HG03135 (cell line): ENCODE data around the gene IFT20.
"Not testable (repeated sequence)": the region's sequence is repeated elsewhere in the genome, so short reads cannot be mapped to it uniquely, and the experiment has no call there.

Experiments
- ATAC-seq: cut with Tn5 transposase; IDR thresholded peaks from one replicate; pipeline ENCODE4 v1.9.1; 2021; ENCODE audit warnings: mild to moderate bottlenecking, moderate library complexity; ENCODE audit not compliant: unreplicated experiment

Gene IFT20

GRCh38 chr17:28317099-28317965 lies 17.9 kb downstream of the IFT20 start:
- ATAC-seq: no peak

DNA sequence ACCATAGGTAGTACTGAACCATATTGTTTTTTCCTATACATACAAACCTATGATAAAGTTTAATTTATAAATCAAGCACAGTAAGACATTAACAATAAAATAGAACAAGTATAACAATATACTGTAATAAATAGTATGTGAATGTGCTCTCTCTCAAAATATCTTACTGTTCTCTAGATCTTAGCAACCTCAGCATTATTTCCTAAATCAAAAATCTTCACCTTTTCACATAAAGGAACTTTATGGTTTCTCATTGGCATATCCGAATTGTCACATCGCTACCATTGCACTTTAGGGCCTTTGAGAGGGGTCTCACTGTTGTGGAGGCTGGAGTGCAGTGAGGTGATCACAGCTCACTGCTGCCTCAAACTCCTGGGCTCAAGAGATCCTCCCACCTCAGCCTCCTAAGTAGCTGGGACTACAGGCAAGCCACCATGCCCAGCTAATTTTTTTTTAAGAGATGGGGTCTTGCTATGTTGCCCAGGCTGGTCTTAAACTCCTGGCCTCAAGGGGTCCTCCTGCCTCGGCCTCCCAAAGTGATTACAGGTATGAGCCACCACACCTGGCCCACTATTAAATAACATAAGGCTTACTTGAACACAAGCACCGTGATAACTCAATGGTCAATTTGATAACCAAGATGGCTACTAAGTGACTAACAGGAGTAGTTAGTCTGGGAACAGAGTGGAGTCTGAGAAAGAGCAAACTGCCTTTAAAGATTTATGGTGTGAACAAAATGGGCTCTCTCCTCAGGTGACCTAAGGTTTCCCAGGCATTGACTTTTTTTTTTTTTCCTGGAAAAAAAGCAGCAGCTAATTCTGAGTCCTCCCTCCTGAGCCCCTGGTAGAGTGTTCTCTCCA lies 19.2 kb downstream of the IFT20 start:
- ATAC-seq: no peak

DNA sequence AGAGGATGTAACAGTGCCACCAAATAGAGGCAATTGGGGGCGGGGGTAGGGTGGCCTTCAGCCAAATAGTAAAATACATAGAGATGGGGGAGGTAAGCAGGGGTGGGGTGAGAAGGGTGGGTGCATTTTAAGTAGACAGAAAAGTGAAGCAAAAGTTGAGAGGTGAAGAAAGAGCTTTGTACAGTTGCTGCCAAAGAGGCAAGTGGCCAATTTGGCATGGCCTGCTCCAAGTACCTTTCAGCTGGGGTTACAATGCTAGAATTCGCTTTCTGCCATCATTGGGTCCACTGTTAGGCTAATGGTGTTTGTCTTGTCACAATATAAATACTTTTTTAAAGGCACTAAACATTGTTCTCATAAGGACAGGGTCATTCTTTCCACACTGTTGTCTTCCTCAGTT lies 21.4 kb downstream of the IFT20 start:
- ATAC-seq: no peak

- no peak for ATAC-seq
Observed at GRCh38 chr17:28306954-28307401, 28.3 kb downstream of the IFT20 start.

DNA sequence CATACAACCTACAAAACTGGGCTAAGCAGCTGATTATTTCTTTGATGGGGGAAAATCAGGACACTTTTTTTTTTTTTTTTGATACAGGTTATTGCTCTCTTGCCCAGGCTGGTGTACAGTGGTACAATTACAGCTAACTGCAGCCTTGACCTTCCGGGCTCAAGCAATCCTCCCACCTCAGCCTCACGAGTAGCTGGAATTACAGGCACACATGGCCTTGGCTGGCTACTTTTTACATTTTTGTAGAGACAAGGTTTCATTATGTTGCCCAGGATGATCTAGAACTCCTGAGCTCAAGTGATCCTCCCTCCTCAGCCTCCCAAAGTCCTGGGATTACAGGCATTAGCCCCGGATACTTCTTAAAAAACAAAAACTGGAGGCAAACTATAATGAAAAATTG lies 36.8 kb downstream of the IFT20 start:
- ATAC-seq: no peak

DNA sequence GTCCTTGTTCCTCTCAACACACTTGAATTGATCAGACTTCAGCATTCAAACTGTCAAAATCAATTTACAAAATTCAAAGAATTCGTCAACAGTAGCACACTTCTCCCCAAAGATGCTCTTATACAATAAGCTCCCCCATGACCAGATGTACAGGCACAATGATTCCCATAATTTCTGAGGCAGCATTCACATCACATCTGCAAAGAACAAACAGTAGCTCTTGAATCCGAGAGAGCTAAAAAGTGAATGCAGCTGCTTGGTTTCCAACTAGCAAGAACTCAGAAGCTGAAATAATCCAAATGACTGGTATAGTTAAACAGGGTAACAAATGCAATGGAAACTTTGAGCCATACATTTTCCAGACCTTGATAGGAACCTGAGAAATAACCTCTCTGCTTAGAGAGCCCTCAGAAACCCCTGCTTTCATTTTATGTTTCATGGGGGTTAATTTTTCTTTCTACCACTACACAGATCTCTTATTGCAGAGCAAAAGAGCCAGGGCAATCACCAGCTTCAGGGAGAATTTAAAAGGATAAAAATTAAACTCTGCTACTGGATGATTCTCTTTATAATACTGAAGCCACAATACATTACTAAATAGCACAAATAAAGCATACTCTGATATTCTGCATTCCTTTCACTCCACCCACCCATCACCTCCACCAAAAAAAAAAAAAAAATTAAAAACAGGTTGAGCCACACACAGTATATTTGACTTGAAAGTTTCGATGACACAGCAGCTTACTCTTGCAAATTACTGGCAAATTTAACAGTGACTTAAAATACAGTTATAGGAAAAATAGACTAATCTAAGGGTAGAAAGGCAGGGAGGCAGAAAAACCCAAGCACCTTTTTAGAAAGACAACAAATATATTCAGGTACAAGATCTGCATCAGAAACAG lies 39.3 kb downstream of the IFT20 start:
- no peak for ATAC-seq

DNA sequence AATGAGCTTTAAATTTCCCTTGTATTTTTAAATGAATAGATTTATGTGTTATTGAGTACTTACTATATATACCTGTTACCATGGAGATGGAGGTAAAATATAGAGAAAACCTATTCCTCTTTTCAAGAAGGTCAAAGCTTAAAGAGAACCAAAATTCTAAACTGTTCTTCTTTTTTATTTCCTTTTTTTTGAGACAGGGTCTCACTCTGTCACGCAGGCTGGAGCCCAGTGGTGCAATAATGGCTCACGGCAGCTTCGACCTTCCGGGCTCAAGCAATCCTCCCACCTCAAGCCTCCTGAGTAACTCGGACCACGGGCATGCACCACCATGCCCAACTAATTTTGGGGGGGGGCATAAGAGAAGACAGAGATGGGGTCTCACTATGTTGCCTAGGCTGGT lies 41.3 kb downstream of the IFT20 start:
- ATAC-seq: no peak

DNA sequence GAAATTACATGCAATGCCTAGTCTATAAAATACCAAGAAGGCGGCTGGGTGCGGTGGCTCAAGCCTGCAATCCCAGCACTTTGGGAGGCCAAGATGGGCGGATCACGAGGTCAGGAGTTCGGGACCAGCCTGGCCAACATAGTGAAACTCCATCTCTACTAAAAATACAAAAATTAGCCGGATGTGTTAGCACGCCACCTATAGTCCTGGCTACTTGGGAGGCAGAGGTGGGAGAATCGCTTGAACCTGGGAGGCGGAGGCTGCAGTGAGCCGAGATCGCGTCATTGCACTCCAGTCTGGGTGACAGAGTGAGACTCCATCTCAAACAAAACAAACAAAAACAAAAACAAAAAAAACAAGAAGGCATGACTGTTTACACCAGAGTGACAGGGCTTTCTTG lies 42.4 kb downstream of the IFT20 start:
- ATAC-seq: not testable (repeated sequence)

DNA sequence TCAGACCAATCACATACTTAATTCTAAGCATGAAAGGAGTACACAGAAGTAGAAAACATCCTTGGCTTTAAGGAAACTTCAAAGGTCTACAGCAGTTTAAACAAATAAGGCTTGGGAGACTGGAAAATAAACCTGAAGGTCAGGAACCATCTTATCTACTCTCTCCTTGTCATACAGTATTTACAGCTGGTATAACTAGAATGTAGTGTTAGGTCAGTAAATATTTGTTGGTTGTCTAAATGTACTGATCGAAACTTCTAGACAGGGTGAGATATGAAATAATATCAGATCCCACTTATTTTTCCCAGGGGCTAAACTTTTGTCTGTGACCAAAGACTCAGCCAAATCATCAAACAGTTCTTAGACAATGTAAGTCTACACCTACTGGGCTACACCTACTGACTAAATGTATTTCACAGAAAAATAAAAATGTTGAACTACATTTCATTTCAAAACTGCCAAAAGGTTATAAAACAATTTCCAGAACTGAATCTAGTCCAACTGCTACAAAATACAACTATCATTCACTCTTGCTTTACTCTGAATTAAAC lies 43.4 kb downstream of the IFT20 start:
- ATAC-seq: no peak

- no peak for ATAC-seq
Observed at GRCh38 chr17:28290703-28291102, 44.6 kb downstream of the IFT20 start.

DNA sequence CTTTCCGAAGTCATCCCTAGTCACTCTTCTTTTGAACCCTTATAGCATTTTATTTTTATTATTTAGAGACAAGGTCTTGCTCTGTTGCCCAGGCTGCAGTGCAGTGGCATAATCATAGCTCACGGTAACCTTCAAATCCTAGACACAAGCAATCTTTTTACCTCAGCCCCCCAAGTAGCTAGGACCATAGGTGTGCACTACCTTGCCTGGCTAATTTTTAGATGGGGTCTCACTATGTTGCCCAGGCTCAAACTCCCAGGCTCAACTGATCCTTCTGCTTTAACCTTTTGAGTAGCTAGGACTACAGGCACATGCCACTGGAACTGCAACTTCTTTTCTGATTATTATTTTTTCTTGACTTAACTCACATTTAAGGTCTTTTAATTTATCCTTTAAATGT lies 49.3 kb downstream of the IFT20 start:
- ATAC-seq: no peak

DNA sequence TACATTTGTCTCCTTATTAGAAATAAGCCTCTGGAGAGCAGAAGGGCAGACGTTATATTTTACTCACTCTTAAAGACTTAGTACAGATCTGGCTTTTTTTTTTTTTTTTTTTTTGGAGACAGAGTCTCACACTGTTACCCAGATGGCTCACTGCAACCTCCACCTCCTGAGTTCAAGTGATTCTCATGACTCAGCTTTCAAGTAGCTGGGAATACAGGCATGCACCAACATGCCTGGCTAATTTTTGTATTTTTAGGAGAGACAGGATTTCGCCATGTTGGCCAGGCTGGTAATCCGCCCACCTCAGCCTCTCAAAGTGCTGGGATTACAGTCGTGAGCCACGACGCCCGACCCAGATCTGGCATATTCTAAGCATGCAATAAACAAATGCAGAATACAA lies 52.7 kb downstream of the IFT20 start:
- no peak for ATAC-seq

DNA sequence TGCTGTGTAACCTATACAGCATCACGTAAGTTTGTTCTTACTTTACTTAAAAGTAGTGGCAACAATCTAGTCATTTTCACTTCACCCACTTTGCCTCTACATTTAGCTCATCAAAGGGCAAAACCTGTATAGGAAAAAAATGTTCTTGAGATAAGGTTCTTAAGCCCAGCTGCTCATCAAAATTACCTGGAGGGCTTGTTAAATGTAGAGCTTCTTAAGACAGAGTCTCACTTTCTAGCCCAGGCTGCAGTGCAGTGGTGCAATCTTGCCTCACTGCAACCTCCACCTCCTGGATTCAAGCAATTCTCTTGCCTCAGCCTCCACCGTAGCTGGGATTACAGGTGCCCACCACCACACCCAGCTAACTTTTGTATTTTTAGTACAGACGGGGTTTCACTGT lies 54.4 kb downstream of the IFT20 start:
- no peak for ATAC-seq

DNA sequence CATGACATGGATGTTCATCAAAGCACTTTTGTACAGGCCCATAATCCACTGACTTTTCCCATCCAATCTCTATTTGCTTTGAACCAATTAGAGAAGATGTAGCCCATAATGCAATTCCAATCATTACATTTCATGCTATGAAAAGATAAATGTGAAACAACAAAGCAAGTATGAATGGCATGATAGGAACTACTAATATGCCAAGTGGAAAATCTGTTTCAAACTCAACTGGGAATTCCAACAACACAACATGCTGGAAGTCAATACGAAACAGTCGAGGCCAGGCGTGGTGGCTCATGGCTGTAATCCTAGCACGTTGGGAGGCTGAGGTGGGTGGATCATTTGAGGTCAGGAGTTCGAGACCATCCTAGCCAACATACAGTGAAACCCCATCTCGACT lies 55.9 kb downstream of the IFT20 start:
- ATAC-seq: no peak
